ENCODE measurements around the gene PREP. TPM values are rescaled to one million over a fixed set of nuclear protein-coding genes. Genes with fewer than 3 reads are reported as not detected.

Gene PREP
- total RNA-seq, 1 donor from 2014 or later, result 55.4 TPM

GRCh38 chr6:105275542-105275941 is 127.3 kb downstream of the PREP start:
- H3K4me1 ChIP-seq (ENCODE audit: insufficient read depth, low read length), result no peaks in the 10 kb centered on the region
- Mint-ChIP-seq H3K36me3 (ENCODE audit: low read depth, unreplicated experiment) (peaks cover 10% of the 10 kb centered on the region), H3K27me3 (ENCODE audit: low read depth, unreplicated experiment) (no peaks in the 10 kb centered on the region), H3K9me3 (ENCODE audit: unreplicated experiment) (no peaks in the 10 kb centered on the region), H3K27ac (ENCODE audit: unreplicated experiment) (no peak overlapping the region), H3K4me1 (ENCODE audit: low read depth, unreplicated experiment) (no peaks in the 10 kb centered on the region), H3K4me3 (ENCODE audit: unreplicated experiment) (no peak overlapping the region)
- H3K36me3 ChIP-seq (ENCODE audit: insufficient read depth, low read length), result peaks cover 19% of the 10 kb centered on the region
- H3K79me2 ChIP-seq (ENCODE audit: insufficient read depth, low read length), result no peaks in the 10 kb centered on the region
- H3K27me3 ChIP-seq (ENCODE audit: insufficient read depth, low read length), result no peaks in the 10 kb centered on the region
- TF ChIP-seq, protein P1, sequence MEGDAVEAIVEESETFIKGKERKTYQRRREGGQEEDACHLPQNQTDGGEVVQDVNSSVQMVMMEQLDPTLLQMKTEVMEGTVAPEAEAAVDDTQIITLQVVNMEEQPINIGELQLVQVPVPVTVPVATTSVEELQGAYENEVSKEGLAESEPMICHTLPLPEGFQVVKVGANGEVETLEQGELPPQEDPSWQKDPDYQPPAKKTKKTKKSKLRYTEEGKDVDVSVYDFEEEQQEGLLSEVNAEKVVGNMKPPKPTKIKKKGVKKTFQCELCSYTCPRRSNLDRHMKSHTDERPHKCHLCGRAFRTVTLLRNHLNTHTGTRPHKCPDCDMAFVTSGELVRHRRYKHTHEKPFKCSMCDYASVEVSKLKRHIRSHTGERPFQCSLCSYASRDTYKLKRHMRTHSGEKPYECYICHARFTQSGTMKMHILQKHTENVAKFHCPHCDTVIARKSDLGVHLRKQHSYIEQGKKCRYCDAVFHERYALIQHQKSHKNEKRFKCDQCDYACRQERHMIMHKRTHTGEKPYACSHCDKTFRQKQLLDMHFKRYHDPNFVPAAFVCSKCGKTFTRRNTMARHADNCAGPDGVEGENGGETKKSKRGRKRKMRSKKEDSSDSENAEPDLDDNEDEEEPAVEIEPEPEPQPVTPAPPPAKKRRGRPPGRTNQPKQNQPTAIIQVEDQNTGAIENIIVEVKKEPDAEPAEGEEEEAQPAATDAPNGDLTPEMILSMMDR (IDR thresholded peaks at IDR 0.05; ENCODE audit: insufficient read depth, low read depth, low read length), result no peak
- no peak for TF ChIP-seq EZH2 (IDR thresholded peaks at IDR 0.05; ENCODE audit: insufficient read depth, low read length)
- no peaks in the 10 kb centered on the region for H4K20me1 ChIP-seq (ENCODE audit: insufficient read depth, low read length)
- no peak overlapping the region for H3K4me3 ChIP-seq (ENCODE audit: insufficient read depth, low read depth, low read length)
- no peaks in the 10 kb centered on the region for H3K9me3 ChIP-seq (ENCODE audit: insufficient read depth, low read depth, low read length)
- H3K27ac ChIP-seq (ENCODE audit: low read depth, low read length), result no peak overlapping the region
- no peak overlapping the region for H2AFZ ChIP-seq (ENCODE audit: low read depth, low read length)
- no peak overlapping the region for H3K9ac ChIP-seq (ENCODE audit: low read length)
- no peak for DNase-seq (ENCODE audit: low read depth)
- no peak for FAIRE-seq
- no peak overlapping the region for H3K4me2 ChIP-seq (ENCODE audit: low read length)

- DNase-seq (ENCODE audit: low read depth) (no peak), FAIRE-seq (no peak)
- H3K27ac ChIP-seq (ENCODE audit: low read depth, low read length), result no peak overlapping the region
- Mint-ChIP-seq H3K27me3 (ENCODE audit: low read depth, unreplicated experiment) (no peaks in the 10 kb centered on the region), H3K27ac (ENCODE audit: unreplicated experiment) (no peak overlapping the region), H3K9me3 (ENCODE audit: unreplicated experiment) (no peaks in the 10 kb centered on the region), H3K36me3 (ENCODE audit: low read depth, unreplicated experiment) (peaks cover 10% of the 10 kb centered on the region), H3K4me1 (ENCODE audit: low read depth, unreplicated experiment) (no peaks in the 10 kb centered on the region), H3K4me3 (ENCODE audit: unreplicated experiment) (no peak overlapping the region)
- H4K20me1 ChIP-seq (ENCODE audit: insufficient read depth, low read length), result no peaks in the 10 kb centered on the region
- no peak for TF ChIP-seq EZH2 (IDR thresholded peaks at IDR 0.05; ENCODE audit: insufficient read depth, low read length)
- TF ChIP-seq, protein P1 (IDR thresholded peaks at IDR 0.05; ENCODE audit: insufficient read depth, low read depth, low read length), result no peak
- no peaks in the 10 kb centered on the region for H3K79me2 ChIP-seq (ENCODE audit: insufficient read depth, low read length)
- no peak overlapping the region for H3K4me2 ChIP-seq (ENCODE audit: low read length)
- H3K9me3 ChIP-seq (ENCODE audit: insufficient read depth, low read depth, low read length), result no peaks in the 10 kb centered on the region
- no peaks in the 10 kb centered on the region for H3K27me3 ChIP-seq (ENCODE audit: insufficient read depth, low read length)
- no peak overlapping the region for H3K4me3 ChIP-seq (ENCODE audit: insufficient read depth, low read depth, low read length)
- H2AFZ ChIP-seq (ENCODE audit: low read depth, low read length), result no peak overlapping the region
- H3K9ac ChIP-seq (ENCODE audit: low read length), result no peak overlapping the region
- H3K4me1 ChIP-seq (ENCODE audit: insufficient read depth, low read length), result no peaks in the 10 kb centered on the region
- H3K36me3 ChIP-seq (ENCODE audit: insufficient read depth, low read length), result peaks cover 19% of the 10 kb centered on the region
These were observed 128.2 kb downstream of the PREP start for GRCh38 chr6:105274678-105275077.

GRCh38 chr6:105273589-105273988 is 129.3 kb downstream of the PREP start:
- H3K36me3 Mint-ChIP-seq (ENCODE audit: low read depth, unreplicated experiment), result peaks cover 10% of the 10 kb centered on the region
- H3K9me3 Mint-ChIP-seq (ENCODE audit: unreplicated experiment), result no peaks in the 10 kb centered on the region
- H3K27me3 Mint-ChIP-seq (ENCODE audit: low read depth, unreplicated experiment), result no peaks in the 10 kb centered on the region
- H3K9ac ChIP-seq (ENCODE audit: low read length), result no peak overlapping the region
- TF ChIP-seq, protein P1 (IDR thresholded peaks at IDR 0.05; ENCODE audit: insufficient read depth, low read depth, low read length), result no peak
- TF ChIP-seq EZH2 (IDR thresholded peaks at IDR 0.05; ENCODE audit: insufficient read depth, low read length), result no peak
- H3K9me3 ChIP-seq (ENCODE audit: insufficient read depth, low read depth, low read length), result no peaks in the 10 kb centered on the region
- H3K27me3 ChIP-seq (ENCODE audit: insufficient read depth, low read length), result no peaks in the 10 kb centered on the region
- no peak overlapping the region for H2AFZ ChIP-seq (ENCODE audit: low read depth, low read length)
- no peak overlapping the region for H3K4me3 Mint-ChIP-seq (ENCODE audit: unreplicated experiment)
- no peak overlapping the region for H3K4me2 ChIP-seq (ENCODE audit: low read length)
- H3K27ac Mint-ChIP-seq (ENCODE audit: unreplicated experiment), result no peak overlapping the region
- H3K4me3 ChIP-seq (ENCODE audit: insufficient read depth, low read depth, low read length), result no peak overlapping the region
- H3K36me3 ChIP-seq (ENCODE audit: insufficient read depth, low read length), result peaks cover 19% of the 10 kb centered on the region
- H3K4me1 Mint-ChIP-seq (ENCODE audit: low read depth, unreplicated experiment), result no peaks in the 10 kb centered on the region
- DNase-seq (ENCODE audit: low read depth) (no peak), FAIRE-seq (no peak)
- no peaks in the 10 kb centered on the region for H4K20me1 ChIP-seq (ENCODE audit: insufficient read depth, low read length)
- no peak overlapping the region for H3K27ac ChIP-seq (ENCODE audit: low read depth, low read length)
- H3K4me1 ChIP-seq (ENCODE audit: insufficient read depth, low read length), result no peaks in the 10 kb centered on the region
- no peaks in the 10 kb centered on the region for H3K79me2 ChIP-seq (ENCODE audit: insufficient read depth, low read length)

Measured in astrocyte (in vitro differentiated cells and primary cell).